Neural cell (in vitro differentiated cells): Measurements from ENCODE around the gene SHROOM4. TPM values are rescaled to one million over a fixed set of nuclear protein-coding genes. Genes with fewer than 3 reads are reported as not detected.

Source experiments
- H2AFZ ChIP-seq: fragments of 200-600, 300-800 bp; sonication (generic), shearing (Covaris generic); 2 replicates; pipeline ENCODE4 v1.6.0; 2014; ENCODE audit warnings: low read depth, mild to moderate bottlenecking, antibody characterized with exemption, low read length, moderate library complexity
- H3F3A ChIP-seq: fragments of 200-600 bp; shearing (Covaris generic); 2 replicates; pipeline ENCODE4 v1.6.1; 2016; ENCODE audit warnings: mild to moderate bottlenecking, moderate library complexity, mixed read lengths, antibody characterized with exemption, low read length; ENCODE audit not compliant: insufficient read depth, poor library complexity, severe bottlenecking
- H3K27ac ChIP-seq: fragments of 200-600, 300-800 bp; sonication (generic), shearing (Covaris generic); 2 replicates; pipeline ENCODE4 v1.5.1; 2014; ENCODE audit warnings: mild to moderate bottlenecking, low read length, moderate library complexity
- H3K27me3 ChIP-seq: fragments of 300-800, 200-600 bp; sonication (generic), shearing (Covaris generic); 2 replicates; pipeline ENCODE4 v1.6.0; 2014; ENCODE audit warnings: mild to moderate bottlenecking, low read depth, low read length, moderate library complexity; ENCODE audit not compliant: insufficient read depth
- H3K36me3 ChIP-seq: fragments of 300-800, 200-600 bp; sonication (generic), shearing (Covaris generic); 2 replicates; pipeline ENCODE4 v1.5.1; 2014; ENCODE audit warnings: mild to moderate bottlenecking, antibody characterized with exemption, low read length, moderate library complexity; ENCODE audit not compliant: insufficient read depth
- H3K4me2 ChIP-seq: fragments of 300-800, 200-600 bp; sonication (generic), shearing (Covaris generic); 2 replicates; pipeline ENCODE4 v1.6.0; 2014; ENCODE audit warnings: mild to moderate bottlenecking, low read length
- H3K4me3 ChIP-seq: fragments of 300-800, 200-600 bp; sonication (generic), shearing (Covaris generic); 2 replicates; pipeline ENCODE4 v1.5.1; 2014; ENCODE audit warnings: mild to moderate bottlenecking, low read length, moderate library complexity
- H3K79me2 ChIP-seq: fragments of 200-600 bp; shearing (Covaris generic); replicated peaks from 2 replicates; pipeline ENCODE4 v1.6.0; 2014; ENCODE audit warnings: mild to moderate bottlenecking, low read length, moderate library complexity; ENCODE audit not compliant: insufficient read depth
- H3K9ac ChIP-seq: fragments of 300-800, 200-600 bp; sonication (generic), shearing (Covaris generic); 2 replicates; pipeline ENCODE4 v1.6.1; 2016; ENCODE audit warnings: mild to moderate bottlenecking, low read length, mixed read lengths
- H3K9me2 ChIP-seq: fragments of 200-600 bp; shearing (Covaris generic); 2 replicates; pipeline ENCODE4 v1.6.1; 2016; ENCODE audit warnings: mild to moderate bottlenecking, low read length, mixed read lengths; ENCODE audit not compliant: insufficient read depth
- H3K9me3 ChIP-seq: fragments of 200-600, 300-800 bp; sonication (generic), shearing (Covaris generic); 2 replicates; pipeline ENCODE4 v1.6.1; 2016; ENCODE audit warnings: mild to moderate bottlenecking, mixed run types, low read length, moderate library complexity, mixed read lengths
- H4K20me1 ChIP-seq: fragments of 200-600 bp; shearing (Covaris generic); 2 replicates; pipeline ENCODE4 v1.6.1; 2016; ENCODE audit warnings: mild to moderate bottlenecking, mixed run types; ENCODE audit not compliant: insufficient read depth
- EP300 ChIP-seq: fragments of 450-650 bp; conservative IDR thresholded peaks from 2 replicates; pipeline ENCODE4 v1.6.1; 2014; ENCODE audit warnings: antibody characterized with exemption, mild to moderate bottlenecking, moderate library complexity; ENCODE audit not compliant: poor library complexity, severe bottlenecking
- EZH2 ChIP-seq: fragments of 200-600, 300-800 bp; shearing (Covaris generic), sonication (generic); IDR thresholded peaks from 2 replicates; pipeline ENCODE4 v1.6.1; 2014; ENCODE audit warnings: antibody characterized with exemption, low read length, borderline replicate concordance, mild to moderate bottlenecking; ENCODE audit not compliant: insufficient read depth, poor library complexity, severe bottlenecking
- MXI1 ChIP-seq: fragments of 450-650 bp; conservative IDR thresholded peaks from 2 replicates; pipeline ENCODE4 v1.6.1; 2014; ENCODE audit warnings: antibody characterized with exemption, mild to moderate bottlenecking; ENCODE audit not compliant: poor library complexity, severe bottlenecking
- POLR2AphosphoS5 ChIP-seq: IDR thresholded peaks from 2 replicates; pipeline ENCODE4 v1.6.1; 2012
- RAD21 ChIP-seq: fragments of 450-650 bp; conservative IDR thresholded peaks from 2 replicates; pipeline ENCODE4 v1.6.1; 2014; ENCODE audit warnings: antibody characterized with exemption, mild to moderate bottlenecking, moderate library complexity
- SMC3 ChIP-seq: fragments of 450-650 bp; conservative IDR thresholded peaks from 2 replicates; pipeline ENCODE4 v1.6.1; 2014; ENCODE audit warnings: antibody characterized with exemption, mild to moderate bottlenecking, moderate library complexity; ENCODE audit not compliant: poor library complexity
- TAF1 ChIP-seq: IDR thresholded peaks from 2 replicates; pipeline ENCODE4 v1.6.1; 2012; ENCODE audit warnings: low read depth
- polyA plus RNA-seq: library from polyadenylated mRNA; depleted of rRNA; stranded (reverse); fragments of >200 nt; gene quantifications from 2 replicates; pipeline ENCODE4 v1.2.3, GENCODE V29; 2014
- TF ChIP-seq, protein P1 (sequence below): fragments of 450-650 bp; IDR thresholded peaks from 2 replicates; pipeline ENCODE4 v1.5.1; 2014; ENCODE audit warnings: antibody characterized with exemption, mild to moderate bottlenecking, moderate library complexity; ENCODE audit not compliant: poor library complexity, severe bottlenecking
- TF ChIP-seq, protein P2 (sequence below): IDR thresholded peaks from 2 replicates; pipeline ENCODE4 v1.6.1; 2012; ENCODE audit warnings: borderline replicate concordance

SHROOM4 gene
- polyA plus RNA-seq, 1 donor from 2014 or later: 1.4 TPM

DNA sequence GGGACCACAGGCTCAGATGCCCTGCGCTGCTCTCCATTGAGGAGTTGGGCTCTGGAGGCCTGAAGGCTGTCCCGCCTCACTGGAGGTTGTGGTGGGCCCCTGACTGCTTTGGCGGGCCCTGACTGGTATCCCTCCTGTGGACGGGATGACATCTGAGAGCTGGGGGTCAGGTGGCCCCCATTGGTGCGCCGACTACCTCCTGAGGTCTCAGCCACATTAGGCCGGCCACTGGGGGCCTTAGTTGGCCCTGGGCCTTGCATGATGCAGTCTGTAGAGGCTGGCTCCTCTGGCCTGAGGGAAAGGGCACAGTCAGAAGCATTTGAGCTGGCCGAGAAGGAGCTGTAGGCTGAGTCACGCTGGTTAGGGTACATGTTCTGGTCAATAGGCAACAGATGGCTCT is 178.8 kb downstream of the SHROOM4 start:
- no peaks in the 10 kb centered on the region for H3K9me3 ChIP-seq
- H4K20me1 ChIP-seq: no peaks in the 10 kb centered on the region
- H3K9me2 ChIP-seq: no peaks in the 10 kb centered on the region
- H3K4me2 ChIP-seq: no peak overlapping the region
- no peaks in the 10 kb centered on the region for H3K27me3 ChIP-seq
- no peaks in the 10 kb centered on the region for H3K36me3 ChIP-seq
- no peak overlapping the region for H2AFZ ChIP-seq
- H3K4me3 ChIP-seq: no peak overlapping the region
- no peaks in the 10 kb centered on the region for H3F3A ChIP-seq
- H3K9ac ChIP-seq: no peak overlapping the region
- no peaks in the 10 kb centered on the region for H3K79me2 ChIP-seq
- TF ChIP-seq, protein P1, sequence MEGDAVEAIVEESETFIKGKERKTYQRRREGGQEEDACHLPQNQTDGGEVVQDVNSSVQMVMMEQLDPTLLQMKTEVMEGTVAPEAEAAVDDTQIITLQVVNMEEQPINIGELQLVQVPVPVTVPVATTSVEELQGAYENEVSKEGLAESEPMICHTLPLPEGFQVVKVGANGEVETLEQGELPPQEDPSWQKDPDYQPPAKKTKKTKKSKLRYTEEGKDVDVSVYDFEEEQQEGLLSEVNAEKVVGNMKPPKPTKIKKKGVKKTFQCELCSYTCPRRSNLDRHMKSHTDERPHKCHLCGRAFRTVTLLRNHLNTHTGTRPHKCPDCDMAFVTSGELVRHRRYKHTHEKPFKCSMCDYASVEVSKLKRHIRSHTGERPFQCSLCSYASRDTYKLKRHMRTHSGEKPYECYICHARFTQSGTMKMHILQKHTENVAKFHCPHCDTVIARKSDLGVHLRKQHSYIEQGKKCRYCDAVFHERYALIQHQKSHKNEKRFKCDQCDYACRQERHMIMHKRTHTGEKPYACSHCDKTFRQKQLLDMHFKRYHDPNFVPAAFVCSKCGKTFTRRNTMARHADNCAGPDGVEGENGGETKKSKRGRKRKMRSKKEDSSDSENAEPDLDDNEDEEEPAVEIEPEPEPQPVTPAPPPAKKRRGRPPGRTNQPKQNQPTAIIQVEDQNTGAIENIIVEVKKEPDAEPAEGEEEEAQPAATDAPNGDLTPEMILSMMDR: no peak
- TF ChIP-seq TAF1 (no peak), POLR2AphosphoS5 (no peak)
- no peak overlapping the region for H3K27ac ChIP-seq

DNA sequence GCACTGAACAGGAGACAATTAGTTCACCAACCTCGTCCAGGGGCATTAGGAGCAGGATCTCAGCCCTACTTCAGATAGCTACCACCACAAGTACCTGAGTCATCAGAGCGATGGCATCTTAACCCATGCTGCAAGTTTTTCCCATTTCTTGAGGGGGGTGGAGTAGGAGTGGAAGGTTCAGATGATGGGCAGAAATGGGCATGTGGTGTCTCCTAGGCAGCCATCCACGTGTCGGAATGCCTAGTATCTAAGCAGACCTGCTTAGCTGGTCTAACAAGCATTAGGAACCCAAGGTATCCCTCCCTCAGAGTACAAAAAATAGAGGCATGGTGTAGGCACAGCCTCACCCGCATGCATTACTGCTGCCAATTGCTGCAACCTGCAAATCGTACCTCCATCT is 184.2 kb downstream of the SHROOM4 start:
- Histone ChIP-seq H3K9me2 (no peaks in the 10 kb centered on the region), H3K27me3 (no peaks in the 10 kb centered on the region), H3K36me3 (no peaks in the 10 kb centered on the region), H2AFZ (no peak overlapping the region), H3F3A (no peaks in the 10 kb centered on the region), H3K9me3 (no peaks in the 10 kb centered on the region), H3K27ac (no peak overlapping the region), H3K9ac (no peak overlapping the region), H3K79me2 (no peaks in the 10 kb centered on the region), H3K4me2 (no peak overlapping the region), H3K4me3 (no peak overlapping the region), H4K20me1 (no peaks in the 10 kb centered on the region)
- TF ChIP-seq RAD21: no peak

DNA sequence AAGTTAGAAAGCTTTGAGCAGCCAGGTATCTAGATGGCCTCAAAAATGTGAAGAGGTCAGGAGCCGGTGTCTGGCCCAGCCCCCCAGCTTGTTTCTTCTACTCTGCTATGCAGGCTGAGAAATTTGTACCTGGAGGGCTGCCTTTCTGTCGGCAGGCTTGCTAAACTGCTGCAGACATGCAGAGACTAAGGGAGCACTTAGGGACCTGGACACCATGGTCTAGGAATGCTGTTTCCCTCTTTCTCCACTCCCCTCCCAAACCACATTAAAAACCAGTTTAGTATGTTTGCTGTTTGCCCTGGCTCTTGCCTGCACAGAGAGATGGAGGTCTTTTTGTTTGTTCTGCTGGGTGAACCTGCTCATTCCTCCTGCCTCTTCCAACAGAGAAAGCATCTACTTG is 186.3 kb downstream of the SHROOM4 start:
- no peak overlapping the region for H3K4me3 ChIP-seq
- H3K27me3 ChIP-seq: no peaks in the 10 kb centered on the region
- no peaks in the 10 kb centered on the region for H3F3A ChIP-seq
- no peak overlapping the region for H3K9ac ChIP-seq
- H3K4me2 ChIP-seq: no peak overlapping the region
- H4K20me1 ChIP-seq: no peaks in the 10 kb centered on the region
- no peak overlapping the region for H2AFZ ChIP-seq
- no peaks in the 10 kb centered on the region for H3K79me2 ChIP-seq
- no peaks in the 10 kb centered on the region for H3K9me2 ChIP-seq
- H3K36me3 ChIP-seq: no peaks in the 10 kb centered on the region
- no peak overlapping the region for H3K27ac ChIP-seq
- TF ChIP-seq EP300: no peak
- TF ChIP-seq TAF1: no peak
- TF ChIP-seq, protein P1: no peak
- no peak for TF ChIP-seq SMC3
- TF ChIP-seq EZH2: no peak
- TF ChIP-seq, protein P2, sequence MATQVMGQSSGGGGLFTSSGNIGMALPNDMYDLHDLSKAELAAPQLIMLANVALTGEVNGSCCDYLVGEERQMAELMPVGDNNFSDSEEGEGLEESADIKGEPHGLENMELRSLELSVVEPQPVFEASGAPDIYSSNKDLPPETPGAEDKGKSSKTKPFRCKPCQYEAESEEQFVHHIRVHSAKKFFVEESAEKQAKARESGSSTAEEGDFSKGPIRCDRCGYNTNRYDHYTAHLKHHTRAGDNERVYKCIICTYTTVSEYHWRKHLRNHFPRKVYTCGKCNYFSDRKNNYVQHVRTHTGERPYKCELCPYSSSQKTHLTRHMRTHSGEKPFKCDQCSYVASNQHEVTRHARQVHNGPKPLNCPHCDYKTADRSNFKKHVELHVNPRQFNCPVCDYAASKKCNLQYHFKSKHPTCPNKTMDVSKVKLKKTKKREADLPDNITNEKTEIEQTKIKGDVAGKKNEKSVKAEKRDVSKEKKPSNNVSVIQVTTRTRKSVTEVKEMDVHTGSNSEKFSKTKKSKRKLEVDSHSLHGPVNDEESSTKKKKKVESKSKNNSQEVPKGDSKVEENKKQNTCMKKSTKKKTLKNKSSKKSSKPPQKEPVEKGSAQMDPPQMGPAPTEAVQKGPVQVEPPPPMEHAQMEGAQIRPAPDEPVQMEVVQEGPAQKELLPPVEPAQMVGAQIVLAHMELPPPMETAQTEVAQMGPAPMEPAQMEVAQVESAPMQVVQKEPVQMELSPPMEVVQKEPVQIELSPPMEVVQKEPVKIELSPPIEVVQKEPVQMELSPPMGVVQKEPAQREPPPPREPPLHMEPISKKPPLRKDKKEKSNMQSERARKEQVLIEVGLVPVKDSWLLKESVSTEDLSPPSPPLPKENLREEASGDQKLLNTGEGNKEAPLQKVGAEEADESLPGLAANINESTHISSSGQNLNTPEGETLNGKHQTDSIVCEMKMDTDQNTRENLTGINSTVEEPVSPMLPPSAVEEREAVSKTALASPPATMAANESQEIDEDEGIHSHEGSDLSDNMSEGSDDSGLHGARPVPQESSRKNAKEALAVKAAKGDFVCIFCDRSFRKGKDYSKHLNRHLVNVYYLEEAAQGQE: no peak
- no peak for TF ChIP-seq POLR2AphosphoS5
- TF ChIP-seq MXI1: no peak
- TF ChIP-seq RAD21: no peak
- no peaks in the 10 kb centered on the region for H3K9me3 ChIP-seq
